Stimulated activated naive CD8-positive, alpha-beta T cell treated with anti-CD3 and anti-CD28 coated beads, Interleukin-15, Interleukin-2, amounts not matched to agents 100 U/mL and 50 U/mL, for 24 hours (primary cell): Measurements from ENCODE around the gene PDE4D.
A peak's percentile ranks its signal among the peaks of the same experiment; 100 is the strongest.

ENCODE experiments used
- ATAC-seq: fragments of 150-1000 bp; cut with Tn5 transposase; one replicate; pipeline ENCODE4 v1.10.0; 2021
- DNase-seq: peaks from one replicate; pipeline ENCODE4 v3.0.0; 2021

PDE4D gene

DNA sequence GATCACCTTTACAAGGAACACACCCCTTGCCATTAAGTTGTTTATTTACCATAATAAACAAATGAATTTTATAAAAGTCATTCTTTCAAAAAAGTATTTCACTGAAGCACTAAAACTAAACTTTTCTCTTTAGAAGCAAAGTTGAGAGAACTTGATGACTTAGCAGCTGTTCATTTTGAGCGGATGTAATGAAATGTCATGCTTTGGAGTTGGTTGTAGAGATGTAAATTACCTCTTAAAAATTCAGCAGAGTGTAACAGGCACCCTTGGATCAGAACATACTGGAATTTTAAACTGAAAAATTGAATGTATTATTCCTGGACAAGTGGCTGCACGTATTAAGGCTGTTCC is 617.2 kb downstream of the PDE4D start:
- DNase-seq: no peak
- no peak for ATAC-seq

GRCh38 chr5:59275510-59276324 is 617.8 kb downstream of the PDE4D start:
- ATAC-seq: peak; percentile 36
- DNase-seq: no peak

DNA sequence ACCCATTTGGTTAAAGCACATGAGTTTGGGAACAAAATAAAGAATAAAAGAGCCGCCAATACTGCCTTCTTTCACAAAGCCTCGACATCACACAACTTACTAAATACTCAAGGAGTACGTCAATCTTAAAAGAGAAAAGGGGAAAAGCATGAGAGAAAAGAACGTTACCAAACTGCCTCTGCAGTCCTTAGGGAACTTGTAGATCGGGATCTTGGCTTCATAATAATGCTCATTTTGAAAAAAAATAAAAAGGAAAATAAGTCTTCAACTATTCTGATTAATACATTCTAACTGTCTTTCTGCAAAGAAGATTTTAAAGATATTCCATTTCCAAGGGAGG is 618.4 kb downstream of the PDE4D start:
- no peak for ATAC-seq
- DNase-seq: no peak

DNA sequence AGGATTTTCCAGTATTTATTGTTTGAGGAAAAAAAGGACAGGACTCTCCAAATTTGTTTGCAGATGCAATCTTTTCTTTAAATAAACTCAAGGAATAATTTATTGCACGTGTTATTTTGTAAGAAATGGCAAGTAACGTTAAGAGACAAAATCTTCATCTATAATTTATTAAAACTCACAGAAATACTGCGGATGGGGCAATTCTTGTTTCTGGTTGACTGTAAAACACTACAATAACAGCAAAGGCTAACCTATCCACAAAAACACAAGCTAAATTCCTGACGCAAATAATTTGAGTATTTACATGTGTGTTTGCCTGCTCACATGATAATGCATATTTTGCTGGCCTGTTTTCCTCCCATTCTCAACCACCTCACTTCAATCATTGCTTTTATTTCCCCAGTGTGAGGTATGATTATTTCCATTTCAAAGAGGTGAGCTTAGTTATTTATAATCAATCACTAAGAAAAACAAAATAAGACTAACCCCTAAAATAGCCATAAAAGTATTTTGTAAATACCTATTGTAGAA is 619.4 kb downstream of the PDE4D start:
- DNase-seq: no peak

DNA sequence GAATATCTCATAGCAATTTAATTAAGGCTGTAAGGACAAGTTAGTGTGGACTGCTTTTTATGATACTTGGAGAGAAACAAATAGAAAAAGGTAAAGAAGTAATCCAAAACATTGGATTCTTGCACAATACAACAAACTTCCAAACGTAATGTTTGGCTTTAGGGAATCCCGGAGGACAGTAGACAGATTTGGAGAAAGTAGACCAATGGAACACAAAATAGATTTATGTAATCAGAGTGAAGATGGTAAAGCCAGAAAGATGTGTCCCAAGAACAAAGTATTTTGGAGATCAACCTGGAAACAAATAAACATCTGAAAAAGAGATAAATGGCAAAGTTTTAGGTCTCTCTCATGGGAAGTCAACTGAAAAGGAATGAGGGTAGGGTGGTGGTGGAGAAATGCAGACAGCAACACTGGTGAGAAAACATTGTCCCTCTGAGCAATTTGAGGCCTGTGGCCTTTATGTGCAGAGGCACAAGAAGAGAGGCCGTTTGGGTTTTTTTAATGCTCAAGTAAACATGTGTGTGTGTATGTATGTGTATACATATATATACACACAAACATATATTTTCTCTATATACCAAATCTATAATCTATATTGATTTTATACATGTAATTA is 620.6 kb downstream of the PDE4D start:
- DNase-seq: no peak
- no peak for ATAC-seq

More for the DNA sequence above, 619.4 kb downstream of the PDE4D start:
- no peak for ATAC-seq

GRCh38 chr5:59268756-59269415 is 624.6 kb downstream of the PDE4D start:
- ATAC-seq (no peak), DNase-seq (no peak)

DNA sequence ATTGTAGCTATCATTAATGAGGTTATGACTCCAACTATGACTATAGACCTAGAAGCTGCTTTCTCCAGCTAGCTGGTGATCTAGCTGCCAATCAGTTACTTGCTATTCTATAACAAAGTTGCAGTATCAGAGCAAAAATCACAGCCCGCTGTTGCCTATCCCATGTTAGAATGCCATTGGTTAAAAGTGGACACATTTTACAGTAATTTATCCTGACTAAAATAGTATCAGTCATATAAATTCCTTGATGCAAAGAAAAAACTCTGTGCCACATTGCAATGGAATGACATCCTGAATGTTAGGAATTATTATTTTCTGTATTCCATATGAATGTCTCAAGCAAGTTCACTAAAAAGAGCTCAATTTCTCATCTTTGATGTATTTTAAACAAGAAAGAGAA is 626.5 kb downstream of the PDE4D start:
- ATAC-seq (no peak), DNase-seq (no peak)

GRCh38 chr5:59266410-59266809 is 627.1 kb downstream of the PDE4D start:
- no peak for DNase-seq
- no peak for ATAC-seq

DNA sequence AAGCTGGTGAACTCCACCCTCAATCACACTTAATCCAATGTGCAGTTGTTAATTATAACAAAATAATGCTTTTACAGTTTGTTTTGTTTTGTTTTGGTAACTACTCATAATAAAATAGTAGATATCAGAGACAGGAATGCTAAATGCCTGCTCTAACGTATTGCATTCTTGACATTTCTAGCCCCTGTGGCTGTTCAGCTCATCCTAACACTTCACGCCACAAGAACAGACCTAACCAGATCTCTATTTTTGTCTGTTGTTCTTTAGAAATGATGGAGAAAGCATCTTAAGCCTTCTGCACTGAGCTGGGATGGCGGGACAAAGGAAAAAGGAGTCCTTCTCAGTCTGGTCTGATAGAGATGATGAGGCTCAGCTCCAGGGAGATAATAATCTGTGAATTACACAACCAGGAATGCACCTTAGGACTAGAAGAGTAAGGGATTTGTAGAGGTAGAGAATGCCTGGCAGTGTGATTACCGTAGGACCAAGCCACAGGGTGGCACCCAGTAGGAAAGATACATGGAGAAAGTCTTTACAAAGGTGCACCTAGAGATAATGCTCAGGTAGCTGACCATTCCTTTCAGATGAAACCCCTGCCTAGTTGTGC is 628.8 kb downstream of the PDE4D start:
- DNase-seq: no peak
- ATAC-seq: no peak

GRCh38 chr5:59264013-59264412 is 629.5 kb downstream of the PDE4D start:
- no peak for ATAC-seq
- no peak for DNase-seq

DNA sequence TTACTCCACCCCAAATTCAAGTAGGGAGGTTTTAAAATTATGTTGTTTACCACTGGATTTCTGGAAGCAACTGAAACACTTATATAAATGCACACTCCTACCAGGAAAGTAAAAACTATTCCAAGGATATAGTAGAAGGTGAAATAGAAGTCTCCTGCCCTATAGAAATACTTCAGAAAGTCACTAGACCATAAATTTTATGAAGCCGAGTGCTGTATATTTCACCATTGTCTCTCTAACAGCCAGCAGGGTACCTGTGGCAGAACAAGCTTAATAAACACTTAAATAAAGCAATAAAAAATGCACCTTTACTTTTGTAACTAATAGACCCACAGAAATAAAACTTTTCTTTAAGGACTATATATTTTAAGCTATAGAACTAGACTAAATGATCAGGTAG is 631.6 kb downstream of the PDE4D start:
- no peak for DNase-seq

DNA sequence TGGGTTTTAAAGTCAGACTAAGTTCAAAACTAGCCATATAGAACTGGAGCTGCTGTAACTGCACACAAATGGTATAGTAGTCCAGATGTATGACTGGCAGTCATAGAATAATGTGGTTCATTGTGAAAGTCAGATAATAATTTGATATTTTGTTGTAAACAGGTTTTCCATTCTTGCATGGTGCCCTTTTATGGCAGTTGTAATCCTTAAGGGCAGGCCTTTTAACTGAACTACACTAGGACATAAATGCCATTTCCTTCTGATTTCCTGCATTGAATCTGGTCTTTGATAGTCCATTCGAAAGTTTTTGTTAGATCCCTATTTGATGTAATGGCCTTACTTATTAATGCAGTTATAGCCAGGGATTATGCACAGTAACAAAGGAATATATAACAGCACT is 632.6 kb downstream of the PDE4D start:
- DNase-seq: no peak
- ATAC-seq: no peak

More for the DNA sequence above, 631.6 kb downstream of the PDE4D start:
- no peak for ATAC-seq

DNA sequence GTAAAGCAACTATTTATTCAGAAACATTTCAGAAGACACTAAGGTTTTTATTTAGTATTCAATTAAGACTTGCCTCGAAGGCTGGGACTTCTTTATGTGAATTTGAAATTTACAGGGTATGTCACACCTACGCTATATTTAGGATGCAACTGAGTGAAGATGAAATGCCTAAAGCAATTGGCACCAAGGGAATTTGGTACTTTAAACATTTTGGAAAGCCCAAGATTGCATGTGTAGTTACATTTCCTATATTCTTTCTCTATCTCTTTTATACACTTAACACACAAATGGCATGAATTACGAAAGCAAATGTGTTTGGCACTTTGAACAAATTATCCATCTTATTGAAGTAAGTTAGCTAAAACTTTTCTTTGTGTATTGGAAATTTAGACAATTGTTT is 633.3 kb downstream of the PDE4D start:
- ATAC-seq (no peak), DNase-seq (no peak)

DNA sequence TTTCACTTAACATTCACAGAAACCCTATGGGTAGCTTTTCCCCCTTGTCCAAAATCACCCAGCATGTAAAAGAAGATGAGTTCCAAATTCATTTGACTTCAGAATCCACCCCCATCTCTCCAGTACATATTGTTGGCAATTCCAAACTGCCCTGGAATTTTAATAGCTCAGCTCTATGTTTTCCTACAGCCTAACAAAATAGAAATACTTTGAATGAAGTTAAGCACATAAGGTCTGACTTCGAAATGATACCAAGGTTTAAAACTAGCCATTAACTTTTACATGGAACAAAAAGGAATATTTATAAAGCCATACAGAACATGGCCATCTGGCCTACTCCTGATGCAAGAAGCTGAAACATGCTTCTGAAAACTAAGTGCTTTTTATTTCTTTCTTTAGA is 634.3 kb downstream of the PDE4D start:
- DNase-seq: no peak
- ATAC-seq: no peak

DNA sequence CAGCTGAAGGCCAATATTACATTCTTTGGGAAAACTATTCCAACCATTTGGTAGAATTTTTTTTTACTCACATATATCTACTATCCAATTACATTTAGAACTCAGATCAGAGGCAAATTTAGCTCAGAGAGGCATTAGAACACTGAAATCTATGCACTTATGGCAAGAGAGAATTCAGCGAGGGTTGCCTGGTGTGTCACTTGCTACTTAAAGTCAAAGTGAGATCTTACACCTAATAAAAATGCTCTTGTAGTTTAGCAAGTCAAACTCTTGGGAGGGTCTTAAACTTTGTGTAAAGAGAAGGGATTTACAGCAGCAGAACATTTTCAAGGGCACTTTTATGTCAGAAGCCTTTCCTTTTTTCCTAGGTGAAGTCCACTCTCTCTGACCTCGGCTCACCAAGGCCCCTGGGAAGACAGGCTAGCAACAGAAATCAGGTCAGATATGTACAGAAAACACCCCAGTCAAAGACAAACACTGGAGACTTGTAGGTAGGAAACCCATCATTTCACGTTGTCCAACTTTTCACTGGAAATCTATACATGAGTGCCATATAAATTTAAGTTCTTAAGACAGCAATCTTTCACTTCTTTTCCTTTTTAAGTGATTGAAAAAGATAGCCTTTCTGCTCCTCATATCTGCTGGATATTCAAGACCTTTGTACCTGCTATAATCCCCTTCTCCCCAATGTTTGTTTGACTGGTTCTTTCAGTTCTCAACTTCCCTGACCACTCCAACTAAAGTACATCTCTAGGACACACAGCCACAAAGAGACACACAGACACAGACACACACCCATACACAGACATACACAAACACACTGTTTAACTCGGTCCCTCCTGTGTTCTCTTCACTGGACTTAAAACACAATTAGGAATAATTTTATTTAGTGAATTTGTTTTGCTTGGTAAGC is 635.8 kb downstream of the PDE4D start:
- DNase-seq (no peak), ATAC-seq (no peak)

DNA sequence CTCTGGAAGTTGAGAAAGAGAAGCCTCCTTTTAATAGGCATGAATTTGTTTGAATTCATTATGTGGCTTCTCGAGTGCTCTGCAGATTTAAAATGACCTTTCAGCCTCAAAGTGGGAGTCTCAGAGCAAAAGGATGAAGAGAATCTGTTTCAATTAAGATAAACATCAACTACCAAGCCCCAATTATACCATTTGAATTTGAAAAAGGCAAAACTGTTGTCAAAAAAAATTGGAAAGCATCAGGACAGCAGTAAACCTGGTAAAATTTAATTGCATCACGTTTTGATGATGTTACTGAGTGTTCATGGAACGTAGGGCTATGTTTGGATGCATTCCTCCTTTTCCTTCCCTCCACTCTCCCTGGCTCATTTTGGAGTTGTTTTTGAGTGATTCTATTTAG is 637.2 kb downstream of the PDE4D start:
- no peak for ATAC-seq

GRCh38 chr5:59254055-59254687 is 639.4 kb downstream of the PDE4D start:
- ATAC-seq (no peak), DNase-seq (no peak)

More for the DNA sequence above, 637.2 kb downstream of the PDE4D start:
- DNase-seq: no peak

DNA sequence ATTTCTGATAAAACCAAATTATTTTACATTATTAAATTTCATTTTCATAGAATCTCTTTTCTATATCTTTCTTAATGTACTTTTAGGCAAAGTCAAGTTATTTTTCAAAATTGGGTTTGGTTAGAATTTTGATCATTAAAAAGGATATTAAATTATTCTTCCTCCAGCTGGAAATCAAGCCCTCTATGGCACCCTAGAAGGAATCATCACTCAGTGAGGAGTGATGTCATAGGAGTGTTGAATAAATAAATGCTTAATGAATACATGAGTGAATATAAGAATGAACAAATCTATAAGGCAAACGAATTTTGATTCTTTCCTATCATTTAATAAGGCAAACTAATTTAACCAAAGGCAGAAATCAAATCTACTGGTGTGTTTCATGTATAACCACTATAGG is 639.9 kb downstream of the PDE4D start:
- DNase-seq (no peak), ATAC-seq (no peak)

GRCh38 chr5:59251627-59252026 is 641.9 kb downstream of the PDE4D start:
- DNase-seq (no peak), ATAC-seq (no peak)

DNA sequence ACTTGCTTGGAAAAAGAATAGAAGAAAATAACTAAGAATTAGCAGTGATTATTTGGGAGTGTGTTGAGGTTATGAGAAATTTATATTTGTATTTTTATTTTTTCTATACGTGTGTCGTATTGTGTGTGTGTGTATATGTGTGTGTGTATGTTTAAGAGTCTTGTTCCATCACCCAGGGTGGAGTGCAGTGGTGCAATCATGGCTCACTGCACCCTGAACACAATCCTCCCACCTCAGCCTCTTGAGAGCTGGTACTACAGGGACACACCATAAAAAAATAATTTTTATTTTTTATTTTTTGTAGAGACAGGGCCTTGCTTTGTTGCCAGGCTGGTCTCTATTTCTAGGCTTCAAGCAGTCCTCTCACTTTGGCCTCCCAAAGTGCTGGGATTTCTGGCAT is 643.8 kb downstream of the PDE4D start:
- no peak for ATAC-seq

DNA sequence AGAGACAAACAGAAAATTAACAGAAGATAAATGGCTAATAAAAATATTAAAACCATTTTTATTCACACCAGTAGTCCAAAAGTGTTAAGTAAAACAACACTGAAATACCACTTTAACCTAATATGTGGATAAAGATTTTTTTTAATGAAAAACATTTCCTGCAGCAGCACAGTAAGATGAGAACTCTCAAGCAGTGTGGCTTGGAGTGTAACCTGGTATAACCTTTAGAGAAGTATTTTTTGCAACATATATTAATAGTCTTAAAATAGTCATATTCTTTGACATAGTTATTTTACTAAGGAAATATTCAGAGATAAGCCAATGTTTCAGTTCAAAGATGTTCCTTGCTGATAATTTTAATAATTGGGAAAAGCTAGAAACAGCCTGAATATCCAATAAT is 644.4 kb downstream of the PDE4D start:
- DNase-seq (no peak), ATAC-seq (no peak)

More for the DNA sequence above, 643.8 kb downstream of the PDE4D start:
- DNase-seq: no peak
